Body of pancreas (tissue), 4 donors: ENCODE measurements around the gene BCAM.
"Not testable (repeated sequence)": the region's sequence is repeated elsewhere in the genome, so short reads cannot be mapped to it uniquely, and the experiment has no call there.

Source experiments
- POLR2A ChIP-seq, 3 donors: fragments of 450-650 bp; IDR thresholded peaks; one replicate each; pipeline ENCODE4 v1.6.1; 2016; ENCODE audit warnings: antibody characterized with exemption in 3 of 3, mild to moderate bottlenecking in 2 of 3
- TF ChIP-seq, protein P1 (sequence below), 7 experiments: fragments of 450-650 bp in 4 of 7; fragments of 200-600 bp in 3 of 7; sonication (generic) in 3 of 7; IDR thresholded peaks; one replicate each; pipeline ENCODE4 v1.5.1; 2016 to 2019; ENCODE audit warnings: antibody characterized with exemption in 7 of 7

DNA sequence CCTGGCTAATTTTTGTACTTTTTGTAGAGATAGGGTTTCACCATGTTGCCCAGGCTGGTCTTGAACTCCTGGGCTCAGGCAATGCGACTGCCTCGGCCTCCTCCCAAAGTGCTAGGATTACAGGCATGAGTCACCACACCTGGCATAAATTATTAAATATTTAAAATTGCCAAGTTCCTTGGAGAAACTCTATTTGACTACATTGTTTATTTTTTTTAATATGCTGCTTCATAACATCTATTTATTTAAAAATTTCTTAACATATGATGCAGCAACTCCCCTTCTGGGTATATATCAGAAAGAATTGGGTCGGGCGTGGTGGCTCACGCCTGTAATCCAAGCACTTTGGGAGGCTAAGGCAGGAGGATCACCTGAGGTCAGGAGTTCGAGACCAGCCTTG is 24.0 kb downstream of the BCAM start:
- TF ChIP-seq, protein P1, sequence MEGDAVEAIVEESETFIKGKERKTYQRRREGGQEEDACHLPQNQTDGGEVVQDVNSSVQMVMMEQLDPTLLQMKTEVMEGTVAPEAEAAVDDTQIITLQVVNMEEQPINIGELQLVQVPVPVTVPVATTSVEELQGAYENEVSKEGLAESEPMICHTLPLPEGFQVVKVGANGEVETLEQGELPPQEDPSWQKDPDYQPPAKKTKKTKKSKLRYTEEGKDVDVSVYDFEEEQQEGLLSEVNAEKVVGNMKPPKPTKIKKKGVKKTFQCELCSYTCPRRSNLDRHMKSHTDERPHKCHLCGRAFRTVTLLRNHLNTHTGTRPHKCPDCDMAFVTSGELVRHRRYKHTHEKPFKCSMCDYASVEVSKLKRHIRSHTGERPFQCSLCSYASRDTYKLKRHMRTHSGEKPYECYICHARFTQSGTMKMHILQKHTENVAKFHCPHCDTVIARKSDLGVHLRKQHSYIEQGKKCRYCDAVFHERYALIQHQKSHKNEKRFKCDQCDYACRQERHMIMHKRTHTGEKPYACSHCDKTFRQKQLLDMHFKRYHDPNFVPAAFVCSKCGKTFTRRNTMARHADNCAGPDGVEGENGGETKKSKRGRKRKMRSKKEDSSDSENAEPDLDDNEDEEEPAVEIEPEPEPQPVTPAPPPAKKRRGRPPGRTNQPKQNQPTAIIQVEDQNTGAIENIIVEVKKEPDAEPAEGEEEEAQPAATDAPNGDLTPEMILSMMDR (IDR thresholded peaks at IDR 0.05): not testable (repeated sequence)
- not testable (repeated sequence) for TF ChIP-seq POLR2A (IDR thresholded peaks at IDR 0.05)
